NOMO-1 (cell line): ENCODE data around the gene LTBR.
"Not testable (repeated sequence)": the region's sequence is repeated elsewhere in the genome, so short reads cannot be mapped to it uniquely, and the experiment has no call there.

Source experiments
- DNase-seq, 2 experiments: peaks; one replicate each; lab custom pipeline; 2025; ENCODE audit not compliant: unreplicated experiment in 2 of 2; lab: John Stamatoyannopoulos, UW

Gene LTBR

GRCh38 chr12:6383572-6384498 is at the start of gene LTBR:
Gene LTBR (plus strand): TSS chr12:6384162. CDS start chr12:6384359, 197 bp downstream.
- peak; percentile 60 to 89 for DNase-seq

- no peak for DNase-seq
Observed at GRCh38 chr12:6334359-6334758, 49.6 kb upstream of the LTBR start.

DNA sequence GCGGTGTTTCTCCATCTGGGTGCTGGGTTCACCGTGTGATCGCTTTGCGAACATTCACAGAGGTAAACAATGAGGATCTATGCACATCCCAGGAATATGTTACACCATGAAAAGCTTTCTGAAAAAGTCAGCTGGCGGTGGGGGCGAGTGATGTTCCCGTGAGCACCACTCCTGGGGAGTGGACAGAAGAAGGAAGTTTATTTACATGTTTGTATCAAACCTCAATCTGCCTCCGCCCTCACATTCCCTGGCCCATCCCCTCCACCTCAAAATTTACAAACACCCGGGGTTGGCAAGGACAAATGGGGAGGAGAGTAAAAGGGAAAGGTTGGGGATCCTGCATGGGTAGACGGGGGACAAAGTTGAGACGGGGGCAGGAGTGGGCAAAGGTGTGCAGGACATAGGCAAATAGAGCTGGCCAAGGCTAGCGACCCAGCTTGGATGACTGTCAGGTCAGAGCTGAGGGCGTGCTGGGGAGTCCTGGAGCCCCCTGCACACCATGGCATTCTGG is 49.0 kb upstream of the LTBR start:
- DNase-seq = no peak

DNA sequence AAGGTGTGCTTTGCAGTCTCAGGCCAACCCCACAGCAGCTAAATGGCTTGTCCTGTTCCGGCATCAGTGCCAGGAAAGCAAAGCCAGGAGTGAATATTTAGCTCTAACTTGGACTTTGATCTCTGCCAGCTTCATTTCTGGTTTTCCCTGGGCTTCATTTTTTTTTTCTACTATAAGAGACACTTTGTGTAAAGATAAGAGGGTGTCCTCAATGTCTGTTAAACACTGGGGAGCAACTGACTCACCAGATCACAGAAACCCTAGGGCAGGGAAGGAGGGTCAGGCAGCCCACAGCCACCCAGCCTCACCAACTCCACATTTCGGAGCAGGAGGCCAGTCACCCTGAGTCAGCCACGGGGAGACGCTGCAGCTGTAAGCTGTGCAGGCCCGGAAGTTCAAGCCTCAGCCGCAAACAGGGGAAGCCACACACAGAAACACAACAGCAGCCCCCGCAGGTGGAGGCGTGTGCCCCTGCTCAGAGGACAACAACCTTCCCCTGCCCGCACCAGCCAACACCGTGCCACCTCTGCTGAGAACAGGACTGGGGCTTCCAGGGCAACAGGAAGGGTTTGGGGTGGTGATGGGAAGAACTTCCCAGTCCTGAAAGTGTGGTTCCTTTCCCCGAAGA is 48.4 kb upstream of the LTBR start:
- peak; percentile 53 to 67 for DNase-seq

DNA sequence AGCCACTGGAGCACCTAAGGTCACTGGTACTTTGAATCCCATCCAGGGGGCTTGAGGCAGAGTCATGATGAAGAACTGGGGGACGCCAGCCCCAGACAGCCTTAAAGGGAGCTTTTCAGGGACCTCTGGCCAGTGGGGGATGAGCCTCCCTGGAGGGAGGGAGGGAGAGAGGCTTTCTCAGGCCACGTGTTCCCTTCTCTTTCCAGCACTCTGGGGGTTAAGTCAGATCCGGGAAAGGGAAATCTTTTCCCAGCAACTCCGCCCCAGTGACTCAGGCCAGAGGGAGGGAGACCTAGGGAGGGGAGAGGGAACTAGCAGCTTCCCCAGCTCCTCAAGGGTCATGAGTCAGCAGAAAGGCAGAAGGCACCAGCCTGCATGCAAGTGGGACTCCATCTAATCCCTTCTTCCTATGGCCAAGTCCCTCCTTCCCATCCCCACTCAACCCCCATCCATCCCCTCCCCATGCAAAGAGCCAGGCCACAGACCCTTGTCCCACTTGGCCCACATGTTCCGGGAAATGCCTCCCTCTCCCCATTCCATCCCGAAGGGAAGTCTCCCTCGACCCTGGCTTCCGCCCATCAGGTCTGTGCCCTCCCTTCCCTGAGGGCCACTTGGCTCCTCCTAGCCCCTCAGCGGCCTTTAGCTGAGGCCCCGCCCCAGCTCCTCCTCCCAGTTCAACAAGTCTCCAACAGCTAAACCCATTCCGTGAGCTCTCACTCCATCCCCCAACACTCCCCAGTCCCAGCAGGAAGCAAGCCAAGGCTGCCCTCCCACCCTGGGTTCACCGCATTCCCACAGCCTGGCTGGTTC is 47.7 kb upstream of the LTBR start:
- DNase-seq = peak; percentile 77 to 87

- DNase-seq = peak in 1 of 2 experiments; percentile 48
Observed at GRCh38 chr12:6336889-6337853, 46.8 kb upstream of the LTBR start.

GRCh38 chr12:6337958-6338433 is 46.0 kb upstream of the LTBR start:
- no peak for DNase-seq

- DNase-seq = not testable (repeated sequence)
Observed at GRCh38 chr12:6338536-6338935, 45.4 kb upstream of the LTBR start.

DNA sequence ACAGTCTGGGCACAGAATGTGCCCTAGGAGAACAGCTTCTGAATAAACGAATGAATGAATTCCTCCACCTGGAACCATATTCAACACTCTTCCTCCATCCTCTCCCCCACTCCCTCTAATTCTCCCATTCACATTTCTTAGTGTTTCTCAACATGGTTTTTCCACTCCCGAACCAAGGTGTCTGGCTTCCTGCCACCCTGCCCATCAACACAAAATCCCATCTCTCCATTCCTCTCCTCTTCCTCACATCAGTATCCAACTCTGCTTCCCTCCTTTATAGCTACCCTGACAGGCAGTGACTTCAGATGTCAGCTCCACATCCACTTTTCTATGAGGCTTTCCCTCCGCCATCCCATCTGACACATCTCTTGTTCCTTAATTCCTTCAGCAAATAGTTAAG is 45.0 kb upstream of the LTBR start:
- no peak for DNase-seq

DNA sequence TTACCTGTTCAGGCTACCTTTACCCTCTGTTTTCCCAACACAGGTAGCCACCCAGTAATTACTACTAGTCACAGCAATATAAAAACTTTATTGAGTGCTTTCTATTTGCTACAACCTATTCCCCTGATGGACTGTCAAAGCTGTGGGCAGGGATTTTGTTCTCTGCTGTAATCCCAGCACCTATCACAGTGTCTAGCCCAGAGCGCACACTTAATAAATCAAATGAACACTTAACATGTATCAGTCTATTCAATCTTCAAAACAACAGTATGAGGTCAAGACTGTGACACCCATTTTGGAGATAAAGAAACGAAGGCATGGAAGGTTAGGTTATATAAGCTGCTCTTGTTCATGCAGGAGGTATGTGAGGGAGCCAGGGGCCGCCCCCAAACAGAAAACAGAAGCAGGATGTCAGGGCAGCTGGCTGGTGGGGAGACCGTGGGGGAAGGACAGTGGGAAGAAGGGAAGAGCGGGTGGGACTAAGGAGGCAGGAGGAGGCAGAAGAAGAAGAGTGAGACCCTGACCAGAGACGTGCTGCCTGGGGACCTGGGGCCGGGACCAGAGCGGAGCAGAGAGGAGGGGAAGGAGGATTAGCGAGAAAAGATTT is 43.8 kb upstream of the LTBR start:
- peak in 1 of 2 experiments; percentile 14 for DNase-seq

DNA sequence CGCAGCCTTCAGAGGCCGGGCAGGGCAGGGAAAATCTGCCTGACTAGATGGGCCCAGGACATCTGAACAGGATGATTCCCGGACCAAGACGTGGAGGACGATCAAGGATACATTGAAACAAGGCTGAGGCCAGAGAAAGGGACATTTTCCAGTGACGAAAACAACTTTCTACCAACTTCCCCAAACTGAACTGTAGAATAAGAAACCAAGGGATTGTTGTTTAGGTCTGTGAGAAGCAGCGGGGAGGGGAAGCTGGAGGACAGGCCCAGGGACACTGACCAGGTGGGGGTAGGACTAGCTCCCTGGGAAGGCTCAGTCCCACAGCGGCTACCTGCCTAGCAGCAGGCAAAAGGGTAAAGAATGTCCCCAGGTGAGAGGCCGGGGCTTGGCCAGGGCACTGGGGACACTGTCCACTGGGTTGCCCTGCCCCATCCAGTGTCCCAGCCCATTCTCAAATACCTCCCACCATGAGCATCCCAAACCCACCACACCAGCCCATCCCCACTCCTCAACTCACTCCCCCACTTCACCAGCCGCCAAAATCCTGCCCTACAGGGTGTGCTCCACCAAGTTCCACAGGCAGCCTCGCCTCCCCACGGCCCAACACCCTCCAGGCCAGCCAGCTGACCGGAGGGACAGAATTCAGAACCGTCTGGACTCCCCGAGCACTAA is 43.1 kb upstream of the LTBR start:
- DNase-seq = peak; percentile 36 to 70

DNA sequence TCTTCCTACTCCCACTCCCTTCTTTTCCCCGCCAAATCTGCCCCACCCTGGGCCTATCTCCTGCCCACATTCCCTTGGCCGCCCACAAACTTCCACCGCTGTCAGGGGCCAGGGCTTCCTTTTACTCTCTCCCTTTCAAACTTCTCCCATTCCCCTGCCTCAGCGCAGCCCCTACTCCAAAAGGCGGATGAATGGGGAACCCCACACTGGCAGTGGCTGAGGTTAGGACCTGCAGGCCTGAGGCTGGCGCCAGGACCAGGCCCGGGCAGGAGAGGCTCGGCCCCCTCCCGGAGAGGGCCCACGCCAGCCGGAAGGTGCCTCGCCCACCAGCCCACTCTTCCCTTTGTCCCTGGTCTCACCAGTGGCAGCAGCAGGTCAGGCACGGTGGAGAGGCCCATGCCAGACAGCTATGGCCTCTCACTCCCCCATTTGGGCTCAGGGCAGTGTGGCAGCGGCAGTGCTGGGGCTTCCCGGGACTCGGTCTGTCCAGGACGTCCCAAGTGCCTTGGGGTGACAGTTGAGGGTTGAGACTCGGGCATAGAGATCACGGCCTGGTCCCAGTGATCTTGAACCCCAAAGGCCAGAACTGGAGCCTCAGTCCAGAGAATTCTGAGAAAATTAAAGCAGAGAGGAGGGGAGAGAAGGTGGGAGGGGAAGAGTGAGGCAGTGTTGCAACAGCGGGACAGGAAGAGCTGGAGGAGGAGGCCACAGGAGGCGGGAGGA is 42.4 kb upstream of the LTBR start, which contains the start of gene TNFRSF1A:
Gene TNFRSF1A (minus strand): TSS at position 660 of the 723 bp plus-strand sequence. CDS start 262 bp downstream, at position 398.
- DNase-seq = peak; percentile 81 to 87

DNA sequence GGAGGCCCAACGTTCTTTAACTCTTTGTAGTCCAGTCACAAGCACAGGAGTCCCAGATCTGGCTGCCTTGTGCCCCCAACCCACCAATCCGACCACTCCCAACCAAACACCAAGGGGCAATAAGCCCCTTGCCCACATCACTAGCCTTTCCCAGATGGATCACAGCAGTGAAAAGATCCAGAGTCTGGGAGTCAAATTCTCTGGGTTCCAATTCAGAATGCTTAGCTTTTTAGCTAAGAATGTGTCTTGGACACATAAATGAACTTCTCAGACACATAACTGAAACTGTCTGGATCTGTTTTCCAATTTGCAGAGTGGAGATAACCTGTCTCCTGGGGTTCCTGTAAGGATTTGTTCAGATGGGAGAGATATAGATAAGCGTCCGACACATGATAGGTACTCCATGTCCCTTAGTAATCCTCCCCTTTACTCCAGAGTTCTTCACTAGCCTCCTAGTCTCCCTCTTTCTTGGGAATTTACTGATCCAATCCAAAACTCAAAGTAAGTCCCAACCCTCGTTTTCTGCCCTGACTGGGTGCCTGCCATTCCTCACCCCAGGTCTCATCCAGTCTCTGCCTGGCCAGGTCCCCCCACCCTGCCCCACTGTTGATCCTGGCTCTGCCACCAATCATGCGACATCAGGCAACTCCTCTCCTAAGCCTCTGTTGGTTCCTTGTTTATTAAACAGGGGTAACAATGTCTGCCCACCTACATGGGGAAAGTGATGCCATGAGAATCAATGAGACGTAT is 41.6 kb upstream of the LTBR start:
- DNase-seq = no peak

DNA sequence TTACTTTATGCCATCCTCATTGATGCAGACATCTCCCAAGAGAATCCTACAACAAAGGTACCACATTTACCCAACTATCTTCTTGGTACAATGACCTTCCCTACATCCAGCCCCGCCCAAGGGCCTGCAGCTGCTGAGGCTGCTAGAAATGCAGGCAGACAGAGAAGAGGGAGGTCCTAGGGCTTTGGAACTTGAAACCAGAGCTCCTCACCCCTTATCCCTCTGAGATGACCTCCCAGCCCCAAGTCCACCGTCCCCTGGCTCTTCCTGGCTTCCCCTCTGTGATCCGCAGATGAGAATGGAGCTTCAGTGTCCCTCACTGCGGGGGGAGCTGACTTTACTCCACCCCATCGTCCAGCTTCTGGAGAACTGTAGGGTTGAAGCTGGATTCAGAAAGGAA is 40.4 kb upstream of the LTBR start:
- no peak for DNase-seq

GRCh38 chr12:6344101-6344660 is 39.8 kb upstream of the LTBR start:
- not testable (repeated sequence) for DNase-seq

GRCh38 chr12:6345319-6346091 is 38.5 kb upstream of the LTBR start:
- peak; percentile 27 to 43 for DNase-seq
